Ovary (tissue), 9 donors: ENCODE results near the gene SORBS1. TPM values are rescaled to one million over a fixed set of nuclear protein-coding genes. Genes with fewer than 3 reads are reported as not detected.

Experiments used
- DNase-seq, 5 donors: peaks; one replicate each; pipeline ENCODE4 v3.0.0-alpha.2; 2019 to 2020
- H3K27ac ChIP-seq, 2 donors: fragments of 200-600 bp; one replicate each; pipeline versions ENCODE4 v1.5.1 to v1.8.0; 2019 to 2022
- H3K27me3 ChIP-seq: fragments of 200-600 bp; one replicate; pipeline ENCODE4 v1.8.0; 2022
- H3K36me3 ChIP-seq: fragments of 200-600 bp; sonication (generic); one replicate; pipeline ENCODE4 v1.5.1; 2019
- H3K4me1 ChIP-seq: one replicate; pipeline ENCODE4 v1.8.1; 2013; ENCODE audit warnings: mild to moderate bottlenecking, moderate library complexity; ENCODE audit not compliant: insufficient read depth
- H3K4me3 ChIP-seq: fragments of 200-600 bp; sonication (generic); one replicate; pipeline ENCODE4 v1.5.1; 2017
- H3K9me3 ChIP-seq, 2 donors: fragments of 200-600 bp in 1 of 2; sonication (generic) in 1 of 2; one replicate each; pipeline versions ENCODE4 v1.5.1 to v1.8.1; 2013 to 2019; ENCODE audit warnings: mild to moderate bottlenecking in 1 of 2, moderate library complexity in 1 of 2
- EP300 ChIP-seq: sonication (generic); formaldehyde crosslinking; IDR thresholded peaks from one replicate; pipeline ENCODE4 v1.6.1; 2017; ENCODE audit warnings: antibody characterized with exemption
- POLR2A ChIP-seq: fragments of 450-650 bp; IDR thresholded peaks from one replicate; pipeline ENCODE4 v1.6.1; 2017; ENCODE audit warnings: antibody characterized with exemption, mild to moderate bottlenecking, moderate library complexity
- WGBS, 3 donors: extraction: QIAGEN DNeasy Blood & Tissue Kit in 1 of 3; methylation state at CpG; one replicate each; pipeline versions ENCODE4 v1.1.5 to v1.1.7; 2013 to 2017; 5-methylcytosine and 5-hydroxymethylcytosine counted together
- intact Hi-C, 4 donors: fragments of 100-400 bp; cut with DNase I; formaldehyde crosslinking; loops; one replicate each; pipeline versions ENCODE4 v1.11.0 to v1.15.1; 2022 to 2023
- polyA plus RNA-seq, 2 donors: library from polyadenylated mRNA; stranded (reverse); fragments of 200-250 nt in 1 of 2; fragments of 350-450 nt in 1 of 2; fragmentation: Illumina TruSeq in 1 of 2; extraction: RNeasy Lipid Tissue Mini Kit (QIAGEN cat#74804) in 1 of 2; gene quantifications; one replicate each; pipeline ENCODE4 v1.2.3, GENCODE V29; 2013 to 2014
- total RNA-seq, 7 donors: library from RNA; depleted of rRNA in 2 of 7; stranded (reverse); fragments of >200 nt in 2 of 7; fragmentation: NEBNext Ultra II Directional in 3 of 7; extraction: Animal tissue kit (Norgen Biotek cat#: 25700) in 3 of 7; gene quantifications; one replicate each; pipeline versions ENCODE4 v1.1.0 to v1.2.4, GENCODE V29; 2016 to 2023
- TF ChIP-seq, protein P1 (sequence below), 3 donors: fragments of 450-650 bp in 2 of 3; fragments of 200-600 bp in 1 of 3; IDR thresholded peaks; one replicate each; pipeline versions ENCODE4 v1.5.1 to v1.8.0; 2016 to 2022; ENCODE audit warnings: antibody characterized with exemption in 3 of 3, mild to moderate bottlenecking in 1 of 3
- donor health status: DM: no; HTN: no; CAD: no; lungs with moderate emphysema.
- donor health status: DM: no; HTN: no; CAD: no.
- donor health status: Bipolar disorder and iron deficiency.
- donor health status: DM: yes; HTN: yes; CAD: no.
- donor health status: DM: no; HTN: no; CAD: no.
- donor health status: DM: yes; HTN: yes; CAD: no.

The SORBS1 gene
- total and polyA plus RNA-seq, 9 donors = 10.7 to 156 (median 20.0) TPM

DNA sequence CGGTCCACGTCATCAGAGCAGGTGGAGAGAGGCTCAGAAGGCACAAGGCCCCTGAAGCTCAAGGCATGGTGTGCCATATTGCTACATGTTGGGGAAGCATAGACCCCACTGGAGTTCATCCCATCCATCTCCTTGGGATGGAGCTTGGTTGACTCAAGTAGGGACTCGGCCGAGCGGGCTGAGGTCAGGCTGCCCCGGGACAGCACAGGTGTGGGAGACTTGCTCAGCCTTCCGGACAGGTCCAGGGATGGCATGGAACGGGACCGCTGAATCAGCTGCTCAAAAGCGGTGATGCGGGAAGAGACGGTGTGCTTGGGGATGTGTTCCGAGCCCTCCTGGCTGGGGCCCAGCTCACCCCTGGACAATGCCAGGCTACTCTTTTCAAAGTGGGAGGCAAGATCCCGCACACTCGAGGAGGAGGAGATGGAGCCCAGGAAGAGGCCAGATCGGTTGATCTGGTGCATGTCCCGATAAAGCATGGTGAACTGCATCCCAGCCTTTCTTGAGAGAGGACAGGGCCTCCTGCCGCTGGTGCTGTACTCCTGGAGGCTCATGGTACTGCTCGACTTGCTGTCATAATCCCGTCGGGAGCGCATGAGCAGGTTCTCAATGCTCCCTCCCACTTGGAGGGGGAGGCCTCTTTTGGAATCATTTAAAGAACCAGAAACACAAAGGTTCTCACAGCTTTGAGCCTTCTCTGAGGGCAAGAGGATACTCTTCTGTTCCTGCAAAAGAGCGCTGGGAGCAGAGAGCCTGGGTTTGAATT lies 204.8 kb downstream of the SORBS1 start:
- no peaks in the 10 kb centered on the region for H3K4me1 ChIP-seq
- TF ChIP-seq POLR2A (no peak), EP300 (no peak)
- TF ChIP-seq, protein P1, sequence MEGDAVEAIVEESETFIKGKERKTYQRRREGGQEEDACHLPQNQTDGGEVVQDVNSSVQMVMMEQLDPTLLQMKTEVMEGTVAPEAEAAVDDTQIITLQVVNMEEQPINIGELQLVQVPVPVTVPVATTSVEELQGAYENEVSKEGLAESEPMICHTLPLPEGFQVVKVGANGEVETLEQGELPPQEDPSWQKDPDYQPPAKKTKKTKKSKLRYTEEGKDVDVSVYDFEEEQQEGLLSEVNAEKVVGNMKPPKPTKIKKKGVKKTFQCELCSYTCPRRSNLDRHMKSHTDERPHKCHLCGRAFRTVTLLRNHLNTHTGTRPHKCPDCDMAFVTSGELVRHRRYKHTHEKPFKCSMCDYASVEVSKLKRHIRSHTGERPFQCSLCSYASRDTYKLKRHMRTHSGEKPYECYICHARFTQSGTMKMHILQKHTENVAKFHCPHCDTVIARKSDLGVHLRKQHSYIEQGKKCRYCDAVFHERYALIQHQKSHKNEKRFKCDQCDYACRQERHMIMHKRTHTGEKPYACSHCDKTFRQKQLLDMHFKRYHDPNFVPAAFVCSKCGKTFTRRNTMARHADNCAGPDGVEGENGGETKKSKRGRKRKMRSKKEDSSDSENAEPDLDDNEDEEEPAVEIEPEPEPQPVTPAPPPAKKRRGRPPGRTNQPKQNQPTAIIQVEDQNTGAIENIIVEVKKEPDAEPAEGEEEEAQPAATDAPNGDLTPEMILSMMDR (IDR thresholded peaks at IDR 0.05) = no peak
- intact Hi-C loops = no loop called here
- no peak for DNase-seq
- H3K36me3 ChIP-seq = no peaks in the 10 kb centered on the region
- no peaks in the 10 kb centered on the region for H3K27me3 ChIP-seq
- no peaks in the 10 kb centered on the region for H3K9me3 ChIP-seq
- 90 to 92% (median 92%) methylated on average over 23 of the region's 23 CpGs for WGBS, 3 donors
- H3K4me3 ChIP-seq = no peak overlapping the region
- no peak overlapping the region for H3K27ac ChIP-seq

DNA sequence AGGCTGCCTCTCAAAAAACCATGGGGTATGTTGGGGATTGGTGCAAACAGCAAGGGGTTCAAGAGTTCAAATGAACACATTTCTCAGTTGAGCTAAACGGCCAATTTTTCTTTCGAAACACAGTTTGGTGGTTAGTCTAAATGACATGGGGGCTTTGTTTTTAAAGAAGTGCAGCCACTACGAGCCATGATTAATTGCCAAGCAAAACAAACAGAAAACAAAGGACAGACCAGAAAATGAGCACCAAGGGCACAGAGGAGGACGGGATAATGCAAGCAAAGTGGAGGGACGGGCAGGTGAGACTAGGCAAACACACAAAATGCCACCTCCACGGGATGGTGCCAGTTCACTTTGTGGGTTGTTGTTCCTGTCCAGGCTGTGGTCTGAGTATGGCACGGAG lies 205.9 kb downstream of the SORBS1 start:
- Histone ChIP-seq H3K4me3 (no peak overlapping the region), H3K9me3 (no peaks in the 10 kb centered on the region), H3K27ac (no peak overlapping the region), H3K4me1 (no peaks in the 10 kb centered on the region), H3K36me3 (no peaks in the 10 kb centered on the region), H3K27me3 (no peaks in the 10 kb centered on the region)
- no peak for DNase-seq
- intact Hi-C loops = no loop called here
- TF ChIP-seq EP300 (no peak), POLR2A (no peak)
- TF ChIP-seq, protein P1 (IDR thresholded peaks at IDR 0.05) = no peak
- WGBS, 3 donors = 69 to 78% (median 77%) methylated on average over 7 of the region's 7 CpGs

DNA sequence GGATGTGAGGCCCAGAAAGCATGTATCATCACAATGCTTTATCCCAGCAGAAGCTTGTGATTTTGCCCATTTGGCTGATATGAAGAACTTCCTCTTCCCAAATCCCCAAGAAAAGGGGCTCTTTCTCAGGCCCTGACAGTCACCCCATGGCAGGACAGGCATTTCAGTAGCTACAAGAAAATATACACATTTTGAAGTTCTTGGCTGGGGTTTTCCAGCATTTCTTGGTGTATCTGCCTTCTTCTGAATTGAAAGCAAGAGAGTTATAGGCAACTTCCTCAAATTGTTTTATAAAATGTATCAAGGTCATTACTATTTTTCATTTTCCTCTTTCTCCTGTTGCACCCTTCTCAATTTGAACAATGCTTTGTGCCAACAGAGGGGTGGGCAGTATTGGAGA lies 207.1 kb downstream of the SORBS1 start:
- intact Hi-C loops = no loop called here
- no peaks in the 10 kb centered on the region for H3K36me3 ChIP-seq
- H3K4me3 ChIP-seq = no peak overlapping the region
- no peaks in the 10 kb centered on the region for H3K27me3 ChIP-seq
- no peak for TF ChIP-seq EP300
- TF ChIP-seq POLR2A = no peak
- TF ChIP-seq, protein P1 (IDR thresholded peaks at IDR 0.05) = no peak
- no peaks in the 10 kb centered on the region for H3K4me1 ChIP-seq
- DNase-seq = no peak
- H3K9me3 ChIP-seq = no peaks in the 10 kb centered on the region
- no peak overlapping the region for H3K27ac ChIP-seq

DNA sequence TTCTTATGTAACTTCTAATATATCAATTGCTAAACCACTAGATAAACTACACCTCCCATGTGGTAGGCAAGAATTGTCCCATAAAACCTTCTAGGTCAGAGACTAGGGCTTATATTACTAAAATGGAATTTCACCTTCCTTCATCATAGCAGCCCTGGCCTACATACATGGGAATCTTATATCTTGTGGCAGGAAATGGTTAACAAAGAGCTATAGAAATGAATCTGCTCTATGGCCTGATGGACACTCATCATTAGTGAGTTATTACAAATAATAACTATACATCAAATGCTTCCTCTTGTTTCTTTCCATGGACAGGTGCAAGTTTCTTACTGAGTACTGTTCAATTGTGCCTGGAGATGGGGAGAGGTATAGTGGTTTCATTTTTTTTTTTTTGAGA lies 208.0 kb downstream of the SORBS1 start:
- TF ChIP-seq POLR2A (no peak), EP300 (no peak)
- TF ChIP-seq, protein P1 (IDR thresholded peaks at IDR 0.05) = no peak
- Histone ChIP-seq H3K27ac (no peak overlapping the region), H3K4me3 (no peak overlapping the region), H3K9me3 (no peaks in the 10 kb centered on the region), H3K4me1 (no peaks in the 10 kb centered on the region), H3K27me3 (no peaks in the 10 kb centered on the region), H3K36me3 (no peaks in the 10 kb centered on the region)
- no peak for DNase-seq
- intact Hi-C loops = no loop called here
